GM18951 (cell line): ENCODE results near the gene SNAP47.
A peak's percentile ranks its signal among the peaks of the same experiment; 100 is the strongest.
"Not testable (repeated sequence)": the region's sequence is repeated elsewhere in the genome, so short reads cannot be mapped to it uniquely, and the experiment has no call there.

Experiments
- POLR2A ChIP-seq: IDR thresholded peaks from 4 replicates; pipeline ENCODE4 v1.6.1; 2011; ENCODE audit warnings: mild to moderate bottlenecking; ENCODE audit not compliant: insufficient read length, insufficient read depth; ENCODE audit errors: extremely low read depth
- in situ Hi-C: fragments of 300-500 bp; cut with MboI; formaldehyde crosslinking; loops from one replicate; pipeline ENCODE4 v1.12.0; 2022; ENCODE audit warnings: low sequenced_read_pairs, mixed read lengths, inconsistent platforms; ENCODE audit not compliant: unreplicated experiment

The SNAP47 gene

DNA sequence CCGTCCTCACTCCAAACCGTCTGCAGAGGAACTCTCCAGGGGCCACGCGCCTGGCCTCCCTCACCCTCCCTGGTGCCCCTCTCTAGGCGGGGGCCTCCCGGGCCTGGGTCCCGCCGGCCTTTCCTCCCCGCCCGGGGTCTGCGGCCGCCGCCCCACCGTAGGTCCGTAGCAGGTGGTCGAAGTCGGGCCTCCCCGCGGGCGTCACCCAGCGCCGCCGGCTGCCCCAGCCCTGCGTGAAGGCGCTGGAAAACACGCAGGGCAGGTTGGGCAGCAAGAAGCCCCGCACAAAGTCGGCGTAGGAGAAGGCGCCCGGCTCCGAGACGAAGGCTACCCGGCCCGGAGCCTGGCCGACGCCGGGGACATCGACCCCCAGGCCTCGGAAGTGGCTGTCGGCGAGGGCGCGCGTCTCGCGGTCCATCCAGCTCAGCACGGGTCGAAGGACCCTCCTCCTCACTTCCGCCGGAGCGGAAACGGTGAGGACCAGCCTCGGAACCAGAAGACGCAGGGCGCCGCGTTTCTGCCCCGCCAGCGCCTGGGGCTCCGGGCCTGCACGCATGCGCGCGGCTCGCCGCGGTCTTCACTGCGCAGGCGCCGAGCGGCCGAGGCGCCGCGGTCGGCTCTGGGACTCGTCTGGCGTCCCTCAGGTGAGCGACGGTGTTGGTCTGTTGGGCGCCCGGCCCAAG is at the start of gene SNAP47, which contains the start of gene JMJD4:
Gene SNAP47, plus strand, starts transcription at position 580 of the 683 bp plus-strand sequence. CDS start 12,302 bp downstream, outside the sequence.
Gene JMJD4, minus strand, starts transcription at position 447 of the 683 bp plus-strand sequence. Its CDS starts 29 bp downstream, at position 418.
- TF ChIP-seq POLR2A: peak; percentile 92
- in situ Hi-C loops: no loop called here

GRCh38 chr1:227685807-227686206 is 49.4 kb upstream of the SNAP47 start:
- in situ Hi-C loops: no loop called here
- TF ChIP-seq POLR2A: no peak

GRCh38 chr1:227697321-227697864 is 37.8 kb upstream of the SNAP47 start:
- no peak for TF ChIP-seq POLR2A
- in situ Hi-C loops: no loop called here

DNA sequence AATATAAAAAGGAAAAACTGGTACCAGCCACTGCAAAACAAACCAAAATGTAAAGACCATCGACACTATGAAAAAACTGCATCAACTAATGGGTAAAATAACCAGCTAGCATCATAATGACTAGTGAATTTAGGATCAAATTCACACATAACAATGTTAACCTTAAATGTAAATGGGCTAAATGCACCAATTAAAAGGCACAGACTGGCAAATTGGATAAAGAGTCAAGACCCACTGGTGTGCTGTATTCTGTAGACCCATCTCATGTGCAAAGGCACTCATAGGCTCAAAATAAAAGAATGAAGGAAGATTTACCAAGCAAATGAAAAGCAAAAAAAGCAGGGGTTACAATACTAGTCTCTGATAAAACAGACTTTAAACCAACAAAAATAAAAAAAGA is 33.6 kb upstream of the SNAP47 start:
- in situ Hi-C loops: not testable (repeated sequence)

- no peak for TF ChIP-seq POLR2A
- in situ Hi-C loops: no loop called here
Observed at GRCh38 chr1:227707846-227708245, 27.4 kb upstream of the SNAP47 start.

- TF ChIP-seq POLR2A: no peak
- in situ Hi-C loops: no loop called here
Observed at GRCh38 chr1:227709451-227709850, 25.8 kb upstream of the SNAP47 start.

DNA sequence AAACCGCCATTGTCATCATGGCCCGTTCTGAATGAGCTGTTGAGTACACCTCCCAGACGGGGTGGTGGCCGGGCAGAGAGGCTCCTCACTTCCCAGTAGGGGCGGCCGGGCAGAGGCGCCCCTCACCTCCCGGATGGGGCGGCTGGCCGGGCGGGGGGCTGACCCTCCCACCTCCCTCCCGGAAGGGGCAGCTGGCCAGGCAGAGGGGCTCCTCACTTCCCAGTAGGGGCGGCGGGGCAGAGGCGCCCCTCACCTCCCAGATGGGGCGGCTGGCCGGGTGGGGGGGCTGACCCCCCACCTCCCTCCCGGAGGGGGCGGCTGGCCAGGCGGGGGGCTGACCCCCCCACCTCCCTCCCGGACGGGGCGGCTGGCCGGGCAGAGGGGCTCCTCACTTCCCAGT is 24.8 kb upstream of the SNAP47 start:
- in situ Hi-C loops: not testable (repeated sequence)

DNA sequence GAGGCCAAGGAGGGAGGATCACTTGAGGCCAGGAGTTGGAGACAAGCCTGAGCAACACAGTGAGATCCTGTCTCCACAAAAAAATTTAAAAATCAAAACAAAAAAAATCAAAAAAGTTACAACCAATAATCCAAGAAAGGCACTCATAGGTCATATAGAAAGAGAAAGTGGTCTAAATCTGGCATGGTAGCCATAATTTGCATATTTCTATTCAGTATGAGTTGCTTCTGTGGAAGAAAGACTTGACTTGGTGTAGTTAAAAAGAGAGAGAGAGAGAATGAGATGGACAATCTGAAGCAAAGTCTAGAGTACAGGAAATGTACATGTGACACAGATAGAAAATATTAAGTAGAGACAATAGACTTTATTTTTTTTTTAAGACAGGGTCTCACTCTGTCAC is 22.6 kb upstream of the SNAP47 start:
- in situ Hi-C loops: no loop called here
- TF ChIP-seq POLR2A: no peak

- no peak for TF ChIP-seq POLR2A
- in situ Hi-C loops: no loop called here
Observed at GRCh38 chr1:227718932-227719331, 16.3 kb upstream of the SNAP47 start.

- no peak for TF ChIP-seq POLR2A
- in situ Hi-C loops: no loop called here
Observed at GRCh38 chr1:227723474-227723873, 11.8 kb upstream of the SNAP47 start.

- TF ChIP-seq POLR2A: no peak
- in situ Hi-C loops: no loop called here
Observed at GRCh38 chr1:227725046-227725445, 10.2 kb upstream of the SNAP47 start.

- in situ Hi-C loops: no loop called here
Observed at GRCh38 chr1:227726318-227726717, 8.9 kb upstream of the SNAP47 start.

GRCh38 chr1:227726924-227727599 is 8.2 kb upstream of the SNAP47 start:
- in situ Hi-C loops: no loop called here
- no peak for TF ChIP-seq POLR2A

More at GRCh38 chr1:227726318-227726717, 8.9 kb upstream of the SNAP47 start:
- TF ChIP-seq POLR2A: no peak
